ENCODE results near the gene RGS7BP.

Gene RGS7BP

GRCh38 chr5:64594025-64594424 lies 88.2 kb downstream of the RGS7BP start:
- H3K79me1 ChIP-seq (replicated peaks; ENCODE audit: low read length, poor library complexity, severe bottlenecking), result no peaks in the 10 kb centered on the region
- no peak overlapping the region for H2BK5ac ChIP-seq (ENCODE audit: low read depth, low read length, poor library complexity, severe bottlenecking)
- no peak overlapping the region for H3K14ac ChIP-seq (ENCODE audit: low read length in 2 of 2)
- no peak overlapping the region for H2AFZ ChIP-seq (ENCODE audit: low read depth, low read length)
- no peaks in the 10 kb centered on the region for H3K9me3 ChIP-seq (ENCODE audit: control insufficient read depth, low read length)
- 98% methylated on average over 3 of the region's 3 CpGs for WGBS
- no peak overlapping the region for H2AK5ac ChIP-seq (ENCODE audit: low read length, severe bottlenecking)
- H3K18ac ChIP-seq (ENCODE audit: low read depth in 1 of 2, low read length in 2 of 2), result no peak overlapping the region
- H2BK15ac ChIP-seq (ENCODE audit: low read depth, poor library complexity, severe bottlenecking), result no peak overlapping the region
- H2BK12ac ChIP-seq (ENCODE audit: low read length in 2 of 2), result no peak overlapping the region
- H3K36me3 ChIP-seq (ENCODE audit: control insufficient read depth in 1 of 2, insufficient read depth in 2 of 2, low read depth in 1 of 2, low read length in 2 of 2), result no peaks in the 10 kb centered on the region
- H3K4ac ChIP-seq (ENCODE audit: low read depth in 1 of 2, low read length in 2 of 2), result no peak overlapping the region
- H3K9ac ChIP-seq (ENCODE audit: low read length), result no peak overlapping the region
- no peak overlapping the region for H4K8ac ChIP-seq (ENCODE audit: low read length)
- H3K4me2 ChIP-seq (ENCODE audit: low read length, poor library complexity, severe bottlenecking), result no peak overlapping the region
- H3K27ac ChIP-seq (ENCODE audit: low read length, poor library complexity, severe bottlenecking), result no peak overlapping the region
- H3K23ac ChIP-seq (ENCODE audit: low read length in 2 of 2), result no peak overlapping the region
- peaks cover 6 to 20% of the 10 kb centered on the region in 2 experiments for H3K27me3 ChIP-seq (ENCODE audit: control insufficient read depth in 1 of 2, insufficient read depth in 1 of 2, low read length in 2 of 2)
- H3K4me1 ChIP-seq (ENCODE audit: control insufficient read depth, insufficient read depth, low read depth, low read length), result no peaks in the 10 kb centered on the region
- no peak overlapping the region for H3K4me3 ChIP-seq (ENCODE audit: insufficient read depth in 1 of 2, low read depth in 1 of 2, low read length in 2 of 2)
- DNase-seq, result no peak
- H4K91ac ChIP-seq (ENCODE audit: low read length), result no peak overlapping the region
- H2BK120ac ChIP-seq (ENCODE audit: low read depth, low read length), result no peak overlapping the region

GRCh38 chr5:64594601-64595000 lies 88.8 kb downstream of the RGS7BP start:
- no peak for DNase-seq
- Histone ChIP-seq H4K91ac (ENCODE audit: low read length) (no peak overlapping the region), H2AK5ac (ENCODE audit: low read length, severe bottlenecking) (no peak overlapping the region), H2AFZ (ENCODE audit: low read depth, low read length) (no peak overlapping the region), H2BK12ac (ENCODE audit: low read length in 2 of 2) (no peak overlapping the region), H2BK120ac (ENCODE audit: low read depth, low read length) (no peak overlapping the region), H4K8ac (ENCODE audit: low read length) (no peak overlapping the region), H3K36me3 (ENCODE audit: control insufficient read depth in 1 of 2, insufficient read depth in 2 of 2, low read depth in 1 of 2, low read length in 2 of 2) (no peaks in the 10 kb centered on the region), H3K4me1 (ENCODE audit: control insufficient read depth, insufficient read depth, low read depth, low read length) (no peaks in the 10 kb centered on the region), H3K79me1 (replicated peaks; ENCODE audit: low read length, poor library complexity, severe bottlenecking) (no peaks in the 10 kb centered on the region), H3K4me3 (ENCODE audit: insufficient read depth in 1 of 2, low read depth in 1 of 2, low read length in 2 of 2) (no peak overlapping the region), H3K23ac (ENCODE audit: low read length in 2 of 2) (no peak overlapping the region), H2BK15ac (ENCODE audit: low read depth, poor library complexity, severe bottlenecking) (no peak overlapping the region), H3K18ac (ENCODE audit: low read depth in 1 of 2, low read length in 2 of 2) (no peak overlapping the region), H3K27ac (ENCODE audit: low read length, poor library complexity, severe bottlenecking) (no peak overlapping the region), H2BK5ac (ENCODE audit: low read depth, low read length, poor library complexity, severe bottlenecking) (no peak overlapping the region), H3K9me3 (ENCODE audit: control insufficient read depth, low read length) (no peaks in the 10 kb centered on the region), H3K4me2 (ENCODE audit: low read length, poor library complexity, severe bottlenecking) (no peak overlapping the region), H3K4ac (ENCODE audit: low read depth in 1 of 2, low read length in 2 of 2) (no peak overlapping the region), H3K27me3 (ENCODE audit: control insufficient read depth in 1 of 2, insufficient read depth in 1 of 2, low read length in 2 of 2) (peaks cover 8 to 25% of the 10 kb centered on the region in 2 experiments), H3K9ac (ENCODE audit: low read length) (no peak overlapping the region), H3K14ac (ENCODE audit: low read length in 2 of 2) (no peak overlapping the region)
- 80% methylated on average over 4 of the region's 4 CpGs for WGBS

GRCh38 chr5:64595031-64595855 lies 89.4 kb downstream of the RGS7BP start:
- 76% methylated on average over 2 of the region's 2 CpGs for WGBS
- no peak overlapping the region for H3K14ac ChIP-seq (ENCODE audit: low read length in 2 of 2)
- peak; percentile 3 for DNase-seq
- H3K23ac ChIP-seq (ENCODE audit: low read length in 2 of 2), result no peak overlapping the region
- no peak overlapping the region for H2BK12ac ChIP-seq (ENCODE audit: low read length in 2 of 2)
- H3K4me2 ChIP-seq (ENCODE audit: low read length, poor library complexity, severe bottlenecking), result no peak overlapping the region
- no peak overlapping the region for H2AK5ac ChIP-seq (ENCODE audit: low read length, severe bottlenecking)
- no peak overlapping the region for H3K4ac ChIP-seq (ENCODE audit: low read depth in 1 of 2, low read length in 2 of 2)
- H3K4me1 ChIP-seq (ENCODE audit: control insufficient read depth, insufficient read depth, low read depth, low read length), result no peaks in the 10 kb centered on the region
- no peak overlapping the region for H2BK15ac ChIP-seq (ENCODE audit: low read depth, poor library complexity, severe bottlenecking)
- no peaks in the 10 kb centered on the region for H3K79me1 ChIP-seq (replicated peaks; ENCODE audit: low read length, poor library complexity, severe bottlenecking)
- H2BK120ac ChIP-seq (ENCODE audit: low read depth, low read length), result no peak overlapping the region
- H2AFZ ChIP-seq (ENCODE audit: low read depth, low read length), result no peak overlapping the region
- H3K27me3 ChIP-seq (ENCODE audit: control insufficient read depth in 1 of 2, insufficient read depth in 1 of 2, low read length in 2 of 2), result peaks cover 8 to 31% of the 10 kb centered on the region in 2 experiments
- no peaks in the 10 kb centered on the region for H3K36me3 ChIP-seq (ENCODE audit: control insufficient read depth in 1 of 2, insufficient read depth in 2 of 2, low read depth in 1 of 2, low read length in 2 of 2)
- no peak overlapping the region for H3K9ac ChIP-seq (ENCODE audit: low read length)
- H4K91ac ChIP-seq (ENCODE audit: low read length), result no peak overlapping the region
- no peak overlapping the region for H3K18ac ChIP-seq (ENCODE audit: low read depth in 1 of 2, low read length in 2 of 2)
- no peak overlapping the region for H3K27ac ChIP-seq (ENCODE audit: low read length, poor library complexity, severe bottlenecking)
- no peak overlapping the region for H3K4me3 ChIP-seq (ENCODE audit: insufficient read depth in 1 of 2, low read depth in 1 of 2, low read length in 2 of 2)
- no peak overlapping the region for H2BK5ac ChIP-seq (ENCODE audit: low read depth, low read length, poor library complexity, severe bottlenecking)
- H3K9me3 ChIP-seq (ENCODE audit: control insufficient read depth, low read length), result no peaks in the 10 kb centered on the region
- H4K8ac ChIP-seq (ENCODE audit: low read length), result no peak overlapping the region

- H2AK5ac ChIP-seq (ENCODE audit: low read length, severe bottlenecking), result no peak overlapping the region
- no peak overlapping the region for H3K4me3 ChIP-seq (ENCODE audit: insufficient read depth in 1 of 2, low read depth in 1 of 2, low read length in 2 of 2)
- no peak overlapping the region for H4K91ac ChIP-seq (ENCODE audit: low read length)
- no peak overlapping the region for H3K18ac ChIP-seq (ENCODE audit: low read depth in 1 of 2, low read length in 2 of 2)
- H2BK12ac ChIP-seq (ENCODE audit: low read length in 2 of 2), result no peak overlapping the region
- H3K9me3 ChIP-seq (ENCODE audit: control insufficient read depth, low read length), result no peaks in the 10 kb centered on the region
- H3K4me2 ChIP-seq (ENCODE audit: low read length, poor library complexity, severe bottlenecking), result no peak overlapping the region
- H3K79me1 ChIP-seq (replicated peaks; ENCODE audit: low read length, poor library complexity, severe bottlenecking), result no peaks in the 10 kb centered on the region
- H3K9ac ChIP-seq (ENCODE audit: low read length), result no peak overlapping the region
- H3K27me3 ChIP-seq (ENCODE audit: control insufficient read depth in 1 of 2, insufficient read depth in 1 of 2, low read length in 2 of 2), result peaks cover 26 to 47% of the 10 kb centered on the region in 2 experiments
- H3K14ac ChIP-seq (ENCODE audit: low read length in 2 of 2), result no peak overlapping the region
- H2BK15ac ChIP-seq (ENCODE audit: low read depth, poor library complexity, severe bottlenecking), result no peak overlapping the region
- no peak overlapping the region for H3K23ac ChIP-seq (ENCODE audit: low read length in 2 of 2)
- no peaks in the 10 kb centered on the region for H3K36me3 ChIP-seq (ENCODE audit: control insufficient read depth in 1 of 2, insufficient read depth in 2 of 2, low read depth in 1 of 2, low read length in 2 of 2)
- no peak overlapping the region for H2AFZ ChIP-seq (ENCODE audit: low read depth, low read length)
- no peak overlapping the region for H4K8ac ChIP-seq (ENCODE audit: low read length)
- H3K4ac ChIP-seq (ENCODE audit: low read depth in 1 of 2, low read length in 2 of 2), result no peak overlapping the region
- no peak overlapping the region for H2BK120ac ChIP-seq (ENCODE audit: low read depth, low read length)
- H3K4me1 ChIP-seq (ENCODE audit: control insufficient read depth, insufficient read depth, low read depth, low read length), result no peaks in the 10 kb centered on the region
- no peak for DNase-seq
- no peak overlapping the region for H2BK5ac ChIP-seq (ENCODE audit: low read depth, low read length, poor library complexity, severe bottlenecking)
- no peak overlapping the region for H3K27ac ChIP-seq (ENCODE audit: low read length, poor library complexity, severe bottlenecking)
Observed at GRCh38 chr5:64599226-64599625, 93.4 kb downstream of the RGS7BP start.

Measured in mesenchymal stem cell (in vitro differentiated cells and primary cell).